Islet precursor cell (in vitro differentiated cells): ENCODE data around the gene CAPN6.

Experiments
- DNase-seq: peaks from one replicate; pipeline ENCODE4 v3.0.0-alpha.2; 2018

Gene CAPN6

GRCh38 chrX:111270339-111270738, at the start of gene CAPN6:
Gene CAPN6 (minus strand): TSS chrX:111270483. CDS start chrX:111263936, 6,547 bp downstream.
- peak; percentile 91 for DNase-seq

GRCh38 chrX:111319451-111319850, 49.2 kb upstream of the CAPN6 start:
- peak; percentile 69 for DNase-seq

GRCh38 chrX:111318901-111319300, 48.6 kb upstream of the CAPN6 start:
- no peak for DNase-seq

- DNase-seq: no peak
Measured at GRCh38 chrX:111309083-111309482, 38.8 kb upstream of the CAPN6 start.

- DNase-seq: no peak
Measured at GRCh38 chrX:111308039-111308438, 37.8 kb upstream of the CAPN6 start.

GRCh38 chrX:111302284-111302683, 32.0 kb upstream of the CAPN6 start:
- no peak for DNase-seq

GRCh38 chrX:111288841-111289240, 18.6 kb upstream of the CAPN6 start:
- DNase-seq: no peak

- no peak for DNase-seq
Measured at GRCh38 chrX:111284631-111285293, 14.5 kb upstream of the CAPN6 start.

GRCh38 chrX:111283446-111283845, 13.2 kb upstream of the CAPN6 start:
- DNase-seq: no peak

- no peak for DNase-seq
Measured at GRCh38 chrX:111282991-111283390, 12.7 kb upstream of the CAPN6 start.

GRCh38 chrX:111282139-111282538, 11.9 kb upstream of the CAPN6 start:
- DNase-seq: no peak

GRCh38 chrX:111268506-111268905, 1.8 kb downstream of the CAPN6 start:
- no peak for DNase-seq

- peak; percentile 57 for DNase-seq
Measured at GRCh38 chrX:111265486-111265885, 4.8 kb downstream of the CAPN6 start.

GRCh38 chrX:111264385-111264784, 5.9 kb downstream of the CAPN6 start:
- DNase-seq: no peak

- peak; percentile 27 for DNase-seq
Measured at GRCh38 chrX:111262086-111262485, 8.2 kb downstream of the CAPN6 start.

GRCh38 chrX:111260451-111260850, 9.8 kb downstream of the CAPN6 start:
- DNase-seq: peak; percentile 22

GRCh38 chrX:111259559-111259958, 10.7 kb downstream of the CAPN6 start:
- no peak for DNase-seq

GRCh38 chrX:111257733-111258132, 12.6 kb downstream of the CAPN6 start:
- peak; percentile 19 for DNase-seq

GRCh38 chrX:111254896-111255693, 15.2 kb downstream of the CAPN6 start:
- peak; percentile 72 for DNase-seq

- no peak for DNase-seq
Measured at GRCh38 chrX:111244235-111244750, 26.0 kb downstream of the CAPN6 start.

GRCh38 chrX:111216293-111216801, 53.9 kb downstream of the CAPN6 start:
- no peak for DNase-seq

GRCh38 chrX:111207851-111208250, 62.4 kb downstream of the CAPN6 start:
- DNase-seq: no peak

GRCh38 chrX:111200327-111200726, 70.0 kb downstream of the CAPN6 start:
- DNase-seq: no peak

GRCh38 chrX:111199505-111199904, 70.8 kb downstream of the CAPN6 start:
- DNase-seq: no peak
